ENCODE results near the gene IQUB. TPM values are rescaled to one million over a fixed set of nuclear protein-coding genes. Genes with fewer than 3 reads are reported as not detected.
A peak's percentile ranks its signal among the peaks of the same experiment; 100 is the strongest.
"Not testable (repeated sequence)": the region's sequence is repeated elsewhere in the genome, so short reads cannot be mapped to it uniquely, and the experiment has no call there.

IQUB gene
- total RNA-seq, 1 donor from 2014 or later: 0.29 TPM

GRCh38 chr7:123498031-123498430 is 36.4 kb downstream of the IQUB start:
- no peak for DNase-seq (ENCODE audit: extremely low read depth, low read depth, low spot score)

- DNase-seq (ENCODE audit: extremely low read depth, low read depth, low spot score): peak; percentile 5
These were observed 40.1 kb downstream of the IQUB start for GRCh38 chr7:123494193-123494796.

- no peak for DNase-seq (ENCODE audit: extremely low read depth, low read depth, low spot score)
These were observed 41.9 kb downstream of the IQUB start for GRCh38 chr7:123492485-123492884.

- no peak for DNase-seq (ENCODE audit: extremely low read depth, low read depth, low spot score)
These were observed 48.7 kb downstream of the IQUB start for GRCh38 chr7:123485721-123486120.

GRCh38 chr7:123485187-123485586 is 49.2 kb downstream of the IQUB start:
- no peak for DNase-seq (ENCODE audit: extremely low read depth, low read depth, low spot score)

- no peak for DNase-seq (ENCODE audit: extremely low read depth, low read depth, low spot score)
These were observed 50.2 kb downstream of the IQUB start for GRCh38 chr7:123484199-123484598.

GRCh38 chr7:123480107-123480506 is 54.3 kb downstream of the IQUB start:
- no peak for DNase-seq (ENCODE audit: extremely low read depth, low read depth, low spot score)

GRCh38 chr7:123478056-123478455 is 56.3 kb downstream of the IQUB start:
- DNase-seq (ENCODE audit: extremely low read depth, low read depth, low spot score): not testable (repeated sequence)

- no peak for DNase-seq (ENCODE audit: extremely low read depth, low read depth, low spot score)
These were observed 61.5 kb downstream of the IQUB start for GRCh38 chr7:123472750-123473445.

- no peak for DNase-seq (ENCODE audit: extremely low read depth, low read depth, low spot score)
These were observed 62.1 kb downstream of the IQUB start for GRCh38 chr7:123472327-123472726.

- DNase-seq (ENCODE audit: extremely low read depth, low read depth, low spot score): no peak
These were observed 66.1 kb downstream of the IQUB start for GRCh38 chr7:123468303-123468702.

GRCh38 chr7:123463890-123464289 is 70.5 kb downstream of the IQUB start:
- DNase-seq (ENCODE audit: extremely low read depth, low read depth, low spot score): no peak

GRCh38 chr7:123460616-123461015 is 73.8 kb downstream of the IQUB start:
- no peak for DNase-seq (ENCODE audit: extremely low read depth, low read depth, low spot score)

- no peak for DNase-seq (ENCODE audit: extremely low read depth, low read depth, low spot score)
These were observed 78.4 kb downstream of the IQUB start for GRCh38 chr7:123455965-123456470.

- DNase-seq (ENCODE audit: extremely low read depth, low read depth, low spot score): no peak
These were observed 94.3 kb downstream of the IQUB start for GRCh38 chr7:123440101-123440548.

GRCh38 chr7:123439191-123439590 is 95.2 kb downstream of the IQUB start:
- no peak for DNase-seq (ENCODE audit: extremely low read depth, low read depth, low spot score)

- no peak for DNase-seq (ENCODE audit: extremely low read depth, low read depth, low spot score)
These were observed 96.9 kb downstream of the IQUB start for GRCh38 chr7:123437447-123437995.

- DNase-seq (ENCODE audit: extremely low read depth, low read depth, low spot score): no peak
These were observed 99.2 kb downstream of the IQUB start for GRCh38 chr7:123435080-123435700.

- no peak for DNase-seq (ENCODE audit: extremely low read depth, low read depth, low spot score)
These were observed 100.7 kb downstream of the IQUB start for GRCh38 chr7:123433665-123434064.

GRCh38 chr7:123432601-123433000 is 101.8 kb downstream of the IQUB start:
- no peak for DNase-seq (ENCODE audit: extremely low read depth, low read depth, low spot score)

GRCh38 chr7:123431075-123431614 is 103.2 kb downstream of the IQUB start:
- no peak for DNase-seq (ENCODE audit: extremely low read depth, low read depth, low spot score)
